NOMO-1 (cell line): Measurements from ENCODE around the gene STXBP1.
"Not testable (repeated sequence)": the region's sequence is repeated elsewhere in the genome, so short reads cannot be mapped to it uniquely, and the experiment has no call there.

ENCODE experiments used
- DNase-seq, 2 experiments: peaks; one replicate each; lab custom pipeline; 2025; ENCODE audit not compliant: unreplicated experiment in 2 of 2; lab: John Stamatoyannopoulos, UW

Gene STXBP1

DNA sequence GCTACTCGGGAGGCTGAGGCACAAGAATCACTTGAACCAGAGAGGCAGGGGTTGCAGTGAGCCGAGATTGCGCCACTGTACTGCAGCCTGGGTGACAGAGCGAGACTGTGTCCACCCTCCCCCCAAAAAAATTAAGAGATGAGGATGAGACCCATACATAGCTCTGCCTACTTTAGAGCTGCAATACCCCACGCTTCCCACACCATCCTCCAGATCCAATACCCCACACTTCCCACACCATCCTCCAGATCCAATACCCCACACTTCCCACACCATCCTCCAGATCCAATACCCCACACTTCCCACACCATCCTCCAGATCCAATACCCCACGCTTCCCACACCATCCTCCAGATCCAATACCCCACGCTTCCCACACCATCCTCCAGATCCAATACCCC is 34.9 kb upstream of the STXBP1 start:
- not testable (repeated sequence) for DNase-seq

- no peak for DNase-seq
Measured at GRCh38 chr9:127578627-127578951, 33.5 kb upstream of the STXBP1 start.

DNA sequence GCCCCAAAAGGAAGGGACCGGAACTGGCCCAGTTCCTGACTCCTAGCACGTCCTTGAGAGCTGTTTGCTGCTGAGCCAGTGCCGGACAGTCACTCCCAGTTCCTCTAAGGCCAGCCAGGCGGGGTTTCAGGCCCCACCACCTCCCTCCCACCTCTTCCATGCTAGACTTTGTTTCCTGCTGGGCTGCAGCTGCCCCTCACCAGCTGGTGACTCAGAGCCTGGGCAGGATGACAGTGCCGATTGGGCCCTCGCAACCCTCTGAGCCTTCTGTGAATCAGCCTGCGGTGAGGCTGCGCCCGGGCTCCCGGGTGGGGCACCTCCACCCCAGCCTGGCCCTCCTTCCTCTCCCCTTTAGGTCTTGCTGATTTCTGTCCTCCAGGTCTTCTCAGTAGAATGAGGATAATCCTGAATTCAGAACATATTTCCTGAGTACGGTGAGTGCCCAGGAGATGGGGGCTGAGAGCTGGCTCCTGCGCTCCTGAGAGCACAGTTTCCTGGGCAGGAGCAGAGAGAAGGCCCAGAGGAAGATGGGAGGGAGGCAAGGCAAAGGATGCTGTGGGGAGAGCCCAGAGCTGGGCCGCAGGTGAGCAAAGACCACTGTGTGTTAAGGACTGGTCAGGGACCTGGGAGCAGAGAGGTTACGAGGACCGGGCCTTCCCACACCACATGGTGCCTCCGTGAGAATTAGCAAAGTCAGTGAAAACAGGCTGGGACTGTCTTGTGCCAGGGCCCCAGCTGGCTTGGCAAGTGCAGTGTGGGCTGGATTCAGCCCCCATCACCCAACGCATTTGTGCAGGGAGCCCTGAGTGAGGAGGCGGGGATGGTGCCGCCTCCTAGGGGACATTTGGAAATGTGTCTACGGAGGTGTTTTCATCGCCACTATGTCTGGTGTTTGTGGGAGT is 32.9 kb upstream of the STXBP1 start:
- peak; percentile 99 for DNase-seq

DNA sequence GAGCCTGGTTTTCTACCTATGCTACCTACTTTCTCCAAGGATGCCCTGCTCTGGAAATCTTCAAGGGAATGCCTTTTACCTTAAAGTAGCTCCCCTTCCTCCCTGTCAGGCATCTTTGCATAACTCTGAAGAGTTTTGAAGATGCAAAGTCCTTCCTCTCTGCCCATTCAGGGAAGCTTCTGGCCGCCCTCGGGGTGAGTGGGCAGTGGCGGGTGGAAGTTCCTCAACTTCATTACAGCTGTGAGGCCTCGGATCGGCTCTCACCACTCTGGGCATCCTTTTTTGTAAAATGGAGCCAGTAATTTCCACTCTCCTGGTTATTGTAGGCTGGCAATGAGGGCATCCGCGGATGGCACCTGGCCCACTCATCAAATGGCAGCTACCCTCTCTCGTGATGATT is 31.7 kb upstream of the STXBP1 start:
- no peak for DNase-seq

- no peak for DNase-seq
Measured at GRCh38 chr9:127580879-127581475, 31.1 kb upstream of the STXBP1 start.

GRCh38 chr9:127584474-127584805 is 27.6 kb upstream of the STXBP1 start:
- not testable (repeated sequence) for DNase-seq

DNA sequence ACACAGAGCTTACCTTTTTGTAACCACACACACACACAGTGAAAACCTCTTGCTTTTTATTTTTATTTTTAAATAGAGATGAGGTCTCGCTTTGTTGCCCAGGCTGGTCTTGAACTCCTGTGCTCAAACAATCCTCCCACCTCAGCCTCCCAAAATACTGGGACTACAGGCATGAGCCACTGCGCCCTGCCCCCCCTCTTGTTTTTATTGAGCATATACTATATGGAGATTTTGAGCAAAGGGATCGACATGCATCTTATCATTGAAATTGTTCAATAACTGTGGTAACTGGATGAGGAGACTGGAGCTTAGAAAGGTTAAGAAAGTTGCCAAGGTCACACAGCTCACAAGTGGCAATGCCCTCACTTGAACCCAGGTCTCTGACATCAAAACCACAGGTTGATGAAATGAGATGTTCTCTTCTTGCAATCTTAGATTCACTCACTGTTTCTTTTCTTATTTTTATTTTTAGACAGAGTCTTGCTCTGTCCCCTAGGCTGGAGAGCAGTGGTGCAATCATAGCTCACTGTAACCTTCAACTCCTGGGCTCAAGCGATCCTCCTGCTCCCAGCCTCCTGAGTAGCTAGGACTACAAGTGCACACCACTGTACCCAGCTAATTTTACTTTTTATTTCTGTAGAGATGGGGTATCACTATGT is 26.8 kb upstream of the STXBP1 start:
- no peak for DNase-seq

- no peak for DNase-seq
Measured at GRCh38 chr9:127586096-127586495, 26.0 kb upstream of the STXBP1 start.

- DNase-seq, result peak; percentile 49 to 58
Measured at GRCh38 chr9:127586537-127586936, 25.5 kb upstream of the STXBP1 start.

DNA sequence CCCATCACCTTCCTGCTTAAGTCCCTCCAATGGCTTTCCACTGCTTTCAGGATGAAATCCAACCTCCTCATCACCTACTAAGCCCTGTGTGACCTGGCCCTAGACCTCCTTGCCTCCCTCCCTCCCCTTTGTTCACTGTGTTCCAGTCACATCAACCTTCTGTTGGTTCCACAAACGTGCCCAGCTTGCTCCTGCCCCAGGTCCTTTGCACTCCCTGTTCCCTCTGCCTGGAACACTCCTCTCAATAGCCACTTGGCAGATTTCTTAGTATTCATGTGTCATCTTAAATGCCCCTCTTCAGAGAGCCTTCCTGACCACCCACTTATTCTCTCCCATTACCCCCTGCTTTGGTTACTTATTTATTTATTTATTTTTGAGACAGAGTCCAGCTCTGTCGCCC is 24.1 kb upstream of the STXBP1 start:
- DNase-seq, result no peak

DNA sequence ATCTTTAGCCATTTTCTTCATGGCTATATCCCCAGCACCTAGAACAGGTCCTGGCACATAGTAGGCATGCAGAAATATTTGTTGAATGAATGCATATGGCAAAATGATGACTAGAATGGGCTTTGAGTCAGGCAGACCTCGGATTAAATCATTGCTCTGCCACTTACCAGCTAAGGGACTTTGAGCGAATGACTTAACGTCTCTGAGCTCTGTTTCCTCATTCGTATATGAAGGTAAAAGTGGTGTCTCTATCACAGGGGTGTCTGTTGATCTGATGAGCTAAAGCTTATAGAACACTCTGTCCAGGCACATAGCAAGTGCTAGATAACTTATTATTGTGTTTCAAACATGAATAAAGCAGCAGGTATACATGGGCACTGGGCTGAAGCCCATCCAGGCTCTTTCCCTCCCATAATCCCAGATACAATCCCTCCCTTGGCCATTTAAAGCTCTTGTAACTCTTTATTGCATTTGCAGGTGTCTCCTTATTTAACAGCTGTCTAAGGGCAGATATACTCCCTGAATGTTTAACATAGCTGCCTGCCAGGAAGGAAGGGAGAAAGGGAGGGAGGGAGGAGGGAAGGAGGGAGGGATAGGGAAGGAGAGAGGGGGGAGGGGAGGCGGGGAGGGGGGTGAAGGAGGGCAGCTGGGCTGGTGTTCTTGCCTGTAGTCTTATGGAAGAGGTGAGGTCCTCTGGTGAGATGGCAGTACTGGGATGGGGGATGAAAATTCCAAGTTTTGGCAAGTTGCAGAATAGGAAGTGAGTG is 23.2 kb upstream of the STXBP1 start:
- DNase-seq, result no peak

- DNase-seq, result peak in 1 of 2 experiments; percentile 26
Measured at GRCh38 chr9:127589955-127590370, 22.1 kb upstream of the STXBP1 start.

- DNase-seq, result peak in 1 of 2 experiments; percentile 22
Measured at GRCh38 chr9:127595611-127596010, 16.5 kb upstream of the STXBP1 start.

GRCh38 chr9:127598839-127599549 is 13.1 kb upstream of the STXBP1 start:
- no peak for DNase-seq

- DNase-seq, result no peak
Measured at GRCh38 chr9:127599550-127599891, 12.6 kb upstream of the STXBP1 start.

- DNase-seq, result no peak
Measured at GRCh38 chr9:127603226-127603625, 8.9 kb upstream of the STXBP1 start.

DNA sequence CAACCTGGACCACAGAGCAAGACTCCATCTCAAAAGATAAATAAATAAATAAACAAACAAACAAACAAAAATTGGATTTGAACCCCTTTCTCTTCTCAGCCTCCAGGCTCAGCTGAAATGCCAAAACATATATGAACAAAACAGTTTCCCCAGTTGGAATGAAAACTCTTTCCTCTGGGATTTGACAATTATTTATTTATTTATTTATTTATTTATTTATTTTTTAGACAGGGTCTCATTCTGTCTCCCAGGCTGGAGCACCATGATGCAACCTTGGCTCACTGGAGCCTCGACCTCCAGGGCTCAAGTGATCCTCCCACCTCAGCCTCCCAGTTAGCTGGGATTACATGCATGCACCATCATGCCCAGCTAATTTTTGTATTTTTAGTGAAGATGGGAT is 6.0 kb upstream of the STXBP1 start:
- DNase-seq, result no peak

DNA sequence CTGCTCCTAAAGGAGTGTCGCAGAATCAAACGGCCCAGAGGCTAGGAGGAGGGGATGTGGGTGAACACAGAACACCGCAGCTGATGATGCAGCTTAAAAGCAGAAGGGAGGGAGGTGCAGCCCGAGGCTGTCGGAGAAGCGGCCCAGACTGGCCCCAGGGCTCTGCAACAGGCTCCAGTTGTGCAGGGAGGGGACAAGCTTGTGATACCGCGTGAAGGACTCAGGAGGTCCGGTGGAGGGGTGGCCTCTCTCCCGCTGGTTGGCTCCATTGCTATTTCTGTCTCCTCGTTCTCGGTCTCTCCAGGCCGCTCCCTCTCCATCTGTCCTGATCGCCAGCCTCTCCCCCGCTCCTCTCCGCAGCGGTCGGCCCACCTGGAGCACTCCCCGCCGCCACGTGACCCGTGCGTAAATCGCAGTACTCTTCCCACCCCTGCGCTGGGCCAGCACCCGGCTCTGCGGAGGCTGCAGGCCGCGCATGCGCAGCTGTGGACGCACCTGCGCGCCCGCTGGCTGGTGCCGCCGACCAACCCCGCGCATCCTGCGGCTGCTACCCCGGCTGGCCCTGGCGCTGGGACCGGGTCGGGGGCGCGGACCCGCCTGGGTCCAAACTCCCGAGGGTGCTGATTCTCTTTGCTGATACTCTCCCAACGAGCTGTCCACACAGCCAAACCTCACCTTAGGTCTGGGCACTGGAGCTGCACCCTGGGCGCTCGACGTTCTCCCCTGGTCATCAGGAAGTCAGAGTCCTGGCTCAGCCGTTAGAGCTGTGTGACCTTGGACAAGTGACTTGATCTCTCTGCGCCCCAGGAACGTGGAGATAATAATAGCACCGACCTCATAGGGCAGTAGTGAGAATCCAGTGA is 3.7 kb upstream of the STXBP1 start:
- DNase-seq, result peak; percentile 60 to 63

- DNase-seq, result no peak
Measured at GRCh38 chr9:127611603-127611898, 526 bp upstream of the STXBP1 start.
